GM18861 (cell line): ENCODE data around the gene COPS7A.

Source experiments
- ATAC-seq: cut with Tn5 transposase; IDR thresholded peaks from one replicate; pipeline ENCODE4 v1.9.1; 2021; ENCODE audit not compliant: unreplicated experiment

The COPS7A gene

GRCh38 chr12:6723607-6724408 is at the start of gene COPS7A:
TSS of gene COPS7A (plus strand) at chr12:6724046. CDS start at chr12:6724657, 611 bp downstream.
- peak; percentile 85 for ATAC-seq

GRCh38 chr12:6676962-6677361 is 46.9 kb upstream of the COPS7A start:
- no peak for ATAC-seq

DNA sequence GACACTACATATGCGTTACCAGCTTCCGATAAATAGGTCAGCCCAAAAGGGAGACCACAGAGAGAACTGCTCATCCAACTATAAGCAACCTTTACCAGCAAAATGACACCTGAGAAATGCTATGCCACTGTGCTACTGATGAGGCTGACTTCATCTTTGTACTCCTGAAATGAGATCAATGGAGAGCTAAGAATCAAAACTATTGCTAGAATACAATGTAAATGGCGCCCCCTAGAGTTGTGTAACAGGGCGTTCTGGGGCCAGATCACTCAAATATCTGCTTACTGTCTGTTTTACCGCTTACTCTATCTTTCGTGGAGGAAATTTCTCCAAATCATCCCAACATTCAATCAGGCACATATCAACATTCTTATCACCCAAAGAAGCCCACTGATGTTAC is 39.2 kb upstream of the COPS7A start:
- ATAC-seq: no peak

- ATAC-seq: no peak
Measured at GRCh38 chr12:6685814-6686213, 38.0 kb upstream of the COPS7A start.

GRCh38 chr12:6688543-6688998 is 35.3 kb upstream of the COPS7A start:
- peak; percentile 12 for ATAC-seq

DNA sequence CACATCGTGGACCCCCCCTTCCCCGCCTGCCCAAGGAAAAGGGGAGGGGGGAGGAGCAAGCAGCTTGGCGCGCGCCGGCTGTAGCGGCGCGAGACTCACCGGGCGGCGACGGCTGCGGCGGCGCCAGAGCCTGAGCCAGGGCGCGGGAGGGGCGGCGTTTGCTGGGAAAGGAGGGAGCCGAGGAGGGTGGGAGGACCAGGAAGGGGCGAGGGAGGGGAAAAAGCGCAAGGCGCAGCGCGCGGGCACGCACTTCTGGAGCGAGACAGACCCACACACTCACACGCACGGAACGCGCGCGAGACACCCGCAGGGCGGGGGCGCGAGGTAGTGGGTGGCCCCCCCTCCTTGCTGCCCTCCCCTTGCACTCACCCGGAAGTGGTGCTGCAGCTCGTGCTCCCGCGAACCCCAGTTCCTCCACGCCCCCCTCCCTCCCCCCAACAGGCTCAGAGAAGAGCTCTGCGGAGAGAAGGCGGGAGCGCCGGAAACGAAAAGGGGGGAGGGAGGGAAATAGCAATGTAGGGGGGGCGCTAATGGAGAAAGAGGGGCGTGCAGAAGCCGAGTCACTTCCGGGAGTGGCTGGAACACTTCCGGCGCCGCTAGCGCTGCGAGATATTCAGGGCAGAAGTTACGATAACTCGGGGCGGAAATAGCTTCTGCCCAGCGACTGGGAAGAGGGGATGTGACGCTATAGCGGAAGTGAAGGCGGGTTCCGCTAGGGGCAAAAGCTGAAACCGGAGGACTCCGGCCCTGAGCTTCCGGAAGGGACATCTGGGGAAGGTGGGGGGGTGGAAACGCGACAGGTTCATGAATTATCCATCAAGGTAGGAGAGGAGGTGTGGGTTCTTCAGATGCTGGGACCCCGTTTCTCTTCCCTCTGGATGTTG is 34.6 kb upstream of the COPS7A start, which contains the start of gene ZNF384:
ZNF384 (minus strand) TSS at position 377 of the 884 bp plus-strand sequence. CDS start 9,855 bp downstream, outside the sequence.
- peak; percentile 79 for ATAC-seq

GRCh38 chr12:6691473-6691872 is 32.4 kb upstream of the COPS7A start:
- no peak for ATAC-seq

DNA sequence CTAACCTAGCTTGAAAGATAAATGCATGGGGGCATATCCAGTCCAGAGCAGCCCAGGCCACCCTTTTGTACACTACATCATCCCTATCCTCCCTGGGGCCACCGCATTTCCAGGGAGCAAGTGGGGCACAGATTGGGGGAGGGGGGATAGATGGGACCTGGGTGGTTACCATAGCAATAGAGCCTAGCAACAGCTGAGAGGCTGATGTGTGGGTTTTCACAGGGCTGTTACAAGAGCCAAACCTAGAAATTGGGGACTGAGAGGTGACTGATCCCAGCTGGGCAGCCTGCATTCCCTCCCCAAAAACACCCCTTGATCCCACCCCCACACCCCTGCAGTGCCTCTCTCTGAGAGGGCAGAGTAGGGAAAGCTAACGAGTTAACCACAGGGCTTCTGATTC is 31.0 kb upstream of the COPS7A start:
- ATAC-seq: no peak

DNA sequence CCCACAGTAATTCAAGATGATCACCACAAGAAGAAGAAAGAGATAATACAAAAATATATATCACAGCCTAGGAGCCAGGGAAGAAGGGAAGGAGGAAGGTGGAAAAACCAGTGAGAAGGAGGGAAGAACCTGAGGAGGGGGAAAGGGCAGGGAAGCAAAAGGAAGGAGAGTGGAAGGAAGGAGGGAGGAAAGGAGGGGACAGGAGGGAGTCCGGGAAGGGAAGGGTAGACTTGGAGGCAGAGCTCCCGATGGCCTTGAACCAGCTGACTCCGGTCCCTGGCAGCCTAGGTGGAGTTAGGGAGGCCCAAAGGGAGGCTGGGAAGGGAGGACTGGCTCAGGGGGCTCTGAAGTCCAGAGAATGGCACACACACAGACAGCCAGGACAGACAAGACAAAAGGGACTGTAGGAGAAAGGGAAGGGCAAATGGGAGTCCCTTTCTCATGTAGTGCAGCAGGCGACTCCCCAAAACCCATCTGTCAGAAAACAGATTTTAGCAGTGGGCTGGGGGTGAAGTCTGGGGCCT is 30.0 kb upstream of the COPS7A start:
- no peak for ATAC-seq

DNA sequence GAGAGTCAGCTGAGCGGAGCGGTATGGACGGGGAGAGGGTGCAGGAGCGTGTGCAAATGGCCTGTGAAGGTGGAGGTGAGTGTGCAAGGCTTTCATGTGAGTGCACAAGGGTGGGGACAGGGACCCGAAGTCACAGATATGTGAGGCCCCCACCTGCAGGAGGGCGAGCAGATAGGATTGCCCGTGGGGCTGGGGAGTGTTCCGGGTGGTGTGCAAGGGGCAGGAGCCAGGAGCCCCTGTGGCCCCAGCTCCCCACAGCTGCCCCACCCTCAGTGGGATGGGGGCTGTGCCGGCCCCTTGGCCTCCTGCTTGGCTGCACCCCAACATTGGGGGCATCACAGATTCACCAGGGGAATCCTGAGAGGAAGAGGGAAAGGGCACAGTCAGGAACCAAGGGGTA is 29.1 kb upstream of the COPS7A start:
- ATAC-seq: no peak

GRCh38 chr12:6695313-6696045 is 28.4 kb upstream of the COPS7A start:
- ATAC-seq: no peak

DNA sequence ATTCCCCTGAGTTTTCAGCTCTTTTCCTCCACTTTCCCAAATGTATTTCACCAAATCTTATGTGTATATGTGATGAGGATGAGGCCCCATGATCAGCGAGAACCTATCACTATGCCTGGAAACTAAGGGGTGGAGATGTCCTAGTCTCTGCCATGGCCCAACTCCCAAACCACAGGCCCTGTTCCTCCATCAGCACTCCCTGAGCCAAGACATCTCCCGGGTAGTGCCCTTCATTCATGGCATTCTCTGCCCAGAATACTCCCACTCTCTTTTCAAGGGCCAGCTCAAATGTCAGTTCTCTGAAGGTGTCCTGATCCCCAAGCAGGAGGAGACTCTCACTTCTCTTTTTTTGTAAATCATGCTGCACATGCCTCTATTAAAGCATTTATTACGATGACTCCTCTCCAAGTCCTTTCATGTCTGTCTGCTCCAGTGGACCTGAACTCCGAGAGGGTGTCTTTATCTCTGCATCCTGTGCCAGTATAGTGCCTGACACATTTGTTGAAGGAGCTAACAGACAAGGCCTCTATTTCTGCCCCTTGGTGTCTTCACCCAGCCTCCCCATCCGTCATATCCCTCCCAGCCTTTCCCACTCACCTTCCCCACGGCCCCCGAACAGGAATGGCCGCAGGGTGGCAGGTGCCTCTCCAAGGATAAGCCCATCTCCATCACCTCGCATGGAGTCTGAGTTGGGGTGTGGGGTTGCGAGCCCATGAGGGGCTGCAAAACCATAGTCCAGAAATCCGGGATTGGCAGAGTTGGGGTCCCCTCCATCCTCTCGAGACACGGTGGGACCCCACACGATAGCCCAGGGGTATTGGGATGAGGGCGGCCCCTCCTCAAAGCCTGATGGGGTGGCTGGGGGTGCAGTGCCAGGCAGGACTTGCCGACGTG is 26.9 kb upstream of the COPS7A start:
- ATAC-seq: no peak

DNA sequence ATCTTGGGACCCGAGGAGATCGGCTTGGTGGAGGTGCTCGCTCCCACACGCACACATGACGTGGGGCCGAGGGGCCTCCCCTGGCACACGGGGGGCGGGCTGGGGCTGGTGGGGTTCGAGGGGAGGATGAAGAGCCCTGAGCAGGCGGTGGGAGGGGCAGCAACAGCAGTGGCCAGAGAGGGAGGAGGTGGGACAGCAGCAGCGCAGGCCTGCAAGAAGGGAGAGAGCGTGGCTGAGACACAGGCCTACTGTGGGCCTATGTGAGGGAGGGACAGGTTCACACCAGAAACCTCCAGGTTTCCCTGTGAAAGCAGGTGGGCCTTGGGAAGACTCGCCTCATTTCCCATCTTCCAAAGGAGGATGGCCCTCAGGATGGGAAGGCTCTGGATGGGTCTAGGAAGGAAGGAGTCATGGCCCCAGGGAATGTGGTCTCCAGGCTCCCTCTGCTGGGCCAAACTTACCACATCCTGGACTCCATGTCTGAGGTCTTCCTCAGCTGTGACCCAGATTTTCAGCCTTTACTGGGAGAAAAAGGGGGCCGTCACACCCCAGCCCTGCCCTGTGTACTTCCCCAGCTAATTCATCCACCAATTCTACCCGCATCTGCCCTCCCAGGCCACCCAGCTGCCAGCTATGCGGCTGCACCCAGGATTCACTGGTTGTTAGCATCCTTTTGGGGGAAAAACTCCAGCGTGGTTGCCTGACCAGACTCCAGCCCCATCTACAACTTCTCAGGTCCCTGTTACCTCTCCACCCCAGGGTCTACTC is 26.1 kb upstream of the COPS7A start:
- no peak for ATAC-seq

DNA sequence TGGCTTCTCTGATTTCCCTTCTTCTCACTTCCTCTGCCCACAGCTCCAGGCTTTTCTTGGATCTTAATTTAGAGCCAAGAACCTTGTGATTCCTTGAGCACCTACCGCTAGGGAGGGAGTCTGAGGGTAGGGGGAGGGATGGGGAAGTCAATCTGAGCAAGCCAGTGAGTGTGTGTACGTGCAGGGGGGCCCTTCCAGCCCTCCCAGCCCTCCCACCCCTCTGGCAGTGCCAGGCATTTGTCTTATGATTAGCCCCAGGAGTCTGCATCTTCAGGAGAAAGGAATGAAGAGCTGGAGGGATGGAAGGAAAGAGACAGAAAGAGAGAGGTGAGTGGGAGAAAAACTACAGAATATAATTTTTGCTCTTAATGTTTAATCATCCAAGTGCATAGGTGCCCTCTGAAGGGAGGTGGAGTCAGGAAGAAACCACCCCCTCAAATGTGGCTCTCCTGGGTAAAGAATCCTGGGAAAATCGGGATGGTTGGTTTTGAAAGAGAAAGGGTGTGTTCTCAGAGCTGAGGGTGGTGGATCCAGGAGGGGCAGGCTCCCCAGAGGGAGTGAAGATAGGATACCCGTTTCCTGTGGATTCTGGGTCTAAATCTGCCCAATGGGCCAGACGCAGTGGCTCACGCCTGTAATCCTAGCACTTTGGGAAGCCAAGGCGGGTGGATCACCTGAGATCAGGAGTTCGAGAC is 25.3 kb upstream of the COPS7A start:
- ATAC-seq: no peak

DNA sequence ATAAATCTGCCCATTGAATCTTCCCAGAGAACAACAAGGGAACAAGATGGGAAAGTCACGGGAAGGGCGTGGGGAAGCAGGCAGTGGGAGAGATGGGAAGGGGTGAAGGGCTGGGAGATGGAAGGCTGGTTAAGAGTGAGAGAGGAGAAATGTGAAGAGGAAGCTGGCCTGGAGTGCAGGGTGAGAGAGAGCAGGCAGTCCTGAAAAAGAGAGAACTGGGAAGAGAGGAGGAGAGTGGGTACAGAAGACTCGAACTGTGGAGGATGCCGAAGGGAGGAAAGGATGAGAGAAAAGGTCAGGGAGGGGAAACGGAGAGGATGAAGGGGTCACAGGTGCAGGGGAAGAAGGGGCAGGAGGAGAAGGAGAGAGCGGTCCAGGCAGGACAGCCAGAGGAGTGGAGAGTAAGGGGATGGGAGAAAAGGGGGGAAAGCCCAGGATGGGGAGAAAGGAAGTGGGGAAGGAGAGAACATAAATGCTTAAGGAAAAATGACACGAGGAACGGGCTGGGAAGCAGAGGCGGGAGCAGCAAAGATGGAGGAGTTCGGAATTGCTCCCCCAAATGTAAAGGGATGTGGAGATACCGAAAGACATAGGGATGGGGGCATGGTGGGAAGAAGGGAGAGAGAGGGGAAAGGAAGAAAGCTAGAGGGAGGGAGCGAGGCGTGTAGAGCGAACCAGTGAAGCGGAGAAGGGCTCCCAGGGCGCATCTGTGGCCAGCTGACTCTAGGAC is 24.4 kb upstream of the COPS7A start:
- no peak for ATAC-seq

DNA sequence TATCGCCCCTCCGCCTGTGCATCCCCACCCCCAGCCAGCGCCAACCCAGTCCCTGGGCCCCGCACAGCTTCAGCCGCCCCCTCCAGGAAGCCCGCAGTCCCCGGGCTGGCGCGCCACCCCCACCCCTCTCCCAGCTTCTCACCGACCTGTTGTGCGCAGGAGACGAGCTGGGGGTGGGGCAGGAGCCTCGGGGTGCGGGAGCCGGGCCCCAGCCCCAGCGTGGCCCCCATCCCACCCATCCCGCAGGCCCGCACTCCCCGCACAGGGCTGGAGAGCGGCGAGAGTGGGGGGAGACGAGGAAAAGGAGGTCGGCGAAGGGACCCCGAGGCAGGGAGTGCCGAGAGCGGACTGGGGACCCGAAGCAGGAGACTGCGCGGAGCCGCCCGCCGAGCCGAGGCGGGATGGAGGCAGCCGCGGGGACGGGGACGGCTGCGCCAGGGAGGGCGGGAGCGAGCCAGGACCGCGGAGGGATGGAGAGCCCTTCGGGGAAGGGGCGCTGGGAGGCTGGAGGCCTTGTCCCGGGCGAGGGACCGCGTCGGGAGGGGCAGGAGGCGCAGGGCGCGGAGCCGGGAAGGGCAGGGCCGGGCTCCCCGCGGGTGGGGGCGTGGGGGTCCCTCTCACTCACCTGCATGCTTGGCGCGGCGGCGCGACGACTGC is 23.7 kb upstream of the COPS7A start:
- ATAC-seq: no peak

DNA sequence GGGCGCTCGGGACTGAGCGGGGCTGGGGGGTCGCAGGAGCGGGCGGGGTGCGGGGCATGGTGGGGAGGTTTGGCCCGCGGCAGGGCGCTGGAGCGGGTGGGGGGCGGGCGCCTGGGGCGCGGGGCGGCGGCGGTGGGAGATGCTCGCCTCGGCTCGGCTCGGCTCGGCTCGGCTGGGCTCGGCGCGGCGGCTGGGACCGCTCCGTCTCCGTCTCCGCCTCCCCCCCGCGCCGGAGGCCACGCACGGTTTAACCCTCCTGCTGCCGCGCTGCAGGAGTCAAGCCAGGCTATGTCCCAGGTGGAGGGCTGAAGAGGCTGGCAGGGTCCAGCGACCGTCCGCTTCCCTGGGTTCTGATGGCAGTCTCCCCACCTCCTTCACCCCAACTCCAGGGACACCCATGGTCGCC is 23.2 kb upstream of the COPS7A start, which contains the start of gene PIANP:
PIANP (minus strand) TSS at position 170 of the 406 bp plus-strand sequence. CDS start 2,754 bp downstream, outside the sequence.
- no peak for ATAC-seq
